Fibroblast of lung (primary cell): ENCODE results near the gene RNF7. TPM values are rescaled to one million over a fixed set of nuclear protein-coding genes. Genes with fewer than 3 reads are reported as not detected.
"Not testable (repeated sequence)": the region's sequence is repeated elsewhere in the genome, so short reads cannot be mapped to it uniquely, and the experiment has no call there.

ENCODE experiments used
- DNase-seq, 2 donors: peaks; one replicate each; pipeline versions ENCODE4 v3.0.0 to v3.0.0-alpha.2; 2010; ENCODE audit warnings: low read depth in 2 of 2
- H2AFZ ChIP-seq: 2 replicates; pipeline ENCODE4 v1.5.1; 2012; ENCODE audit warnings: low read length, control low read depth, inconsistent platforms
- H3K27ac ChIP-seq: 2 replicates; pipeline ENCODE4 v1.5.1; 2011; ENCODE audit warnings: low read length, control low read depth; ENCODE audit not compliant: insufficient read depth
- H3K27me3 ChIP-seq: 2 replicates; pipeline ENCODE4 v1.5.1; 2011; ENCODE audit warnings: mild to moderate bottlenecking, low read length; ENCODE audit not compliant: control insufficient read depth, insufficient read depth
- H3K36me3 ChIP-seq: 2 replicates; pipeline ENCODE4 v1.5.1; 2011; ENCODE audit warnings: low read length; ENCODE audit not compliant: control insufficient read depth, insufficient read depth
- H3K4me1 ChIP-seq: 2 replicates; pipeline ENCODE4 v1.5.1; 2011; ENCODE audit warnings: low read length; ENCODE audit not compliant: control insufficient read depth, insufficient read depth; ENCODE audit errors: extremely low read depth
- H3K4me2 ChIP-seq: 2 replicates; pipeline ENCODE4 v1.5.1; 2011; ENCODE audit warnings: low read length, control low read depth; ENCODE audit not compliant: insufficient read depth; ENCODE audit errors: extremely low read depth
- H3K4me3 ChIP-seq, 4 experiments: fragments of 200-600 bp in 1 of 4; sonication (generic) in 1 of 4; replicated peaks in 1 of 4; 2 replicates each; pipeline ENCODE4 v1.5.1; 2011 to 2016; ENCODE audit warnings: low read length in 4 of 4, low read depth in 3 of 4, mild to moderate bottlenecking in 3 of 4, control low read depth in 2 of 4, inconsistent platforms in 1 of 4, mixed read lengths in 1 of 4; ENCODE audit not compliant: insufficient read depth in 1 of 4; ENCODE audit errors: control extremely low read depth in 1 of 4
- H3K79me2 ChIP-seq: 2 replicates; pipeline ENCODE4 v1.5.1; 2012; ENCODE audit warnings: mild to moderate bottlenecking, low read length, inconsistent platforms; ENCODE audit not compliant: control insufficient read depth, insufficient read depth
- H3K9ac ChIP-seq: 2 replicates; pipeline ENCODE4 v1.5.1; 2011; ENCODE audit warnings: mild to moderate bottlenecking, low read length, control low read depth; ENCODE audit not compliant: insufficient read depth
- H3K9me3 ChIP-seq: 2 replicates; pipeline ENCODE4 v1.5.1; 2012; ENCODE audit warnings: low read depth, low read length; ENCODE audit not compliant: control insufficient read depth, insufficient read depth
- H4K20me1 ChIP-seq: 2 replicates; pipeline ENCODE4 v1.5.1; 2011; ENCODE audit warnings: low read length; ENCODE audit not compliant: control insufficient read depth, insufficient read depth; ENCODE audit errors: extremely low read depth
- EZH2 ChIP-seq: IDR thresholded peaks from 2 replicates; pipeline ENCODE4 v1.5.1; 2012; ENCODE audit warnings: low read length, control low read depth, mild to moderate bottlenecking; ENCODE audit errors: missing control alignments
- polyA plus RNA-seq, 2 donors: library from polyadenylated mRNA; depleted of rRNA in 1 of 2; stranded (reverse) in 1 of 2; unstranded in 1 of 2; fragments of >200 nt; gene quantifications; 2 replicates each; pipeline ENCODE4 v1.2.1, GENCODE V29; 2011 to 2012; ENCODE audit warnings: missing spikeins in 1 of 2
- total RNA-seq: library from RNA; depleted of rRNA; stranded (reverse); fragments of >200 nt; gene quantifications from 2 replicates; pipeline ENCODE4 v1.2.1, GENCODE V29; 2014
- TF ChIP-seq, protein P1 (sequence below), 2 donors: IDR thresholded peaks in 1 of 2; conservative IDR thresholded peaks in 1 of 2; 1 replicate in 1 of 2; 2 replicates in 1 of 2; pipeline ENCODE4 v1.5.1; 2011 to 2012; ENCODE audit warnings: low read length in 2 of 2, control low read depth in 1 of 2, inconsistent platforms in 1 of 2, low read depth in 1 of 2, mild to moderate bottlenecking in 1 of 2

Gene RNF7
- total and polyA plus RNA-seq, 2 donors (not counting 1 experiment from before 2014, with no cell fraction given): 38.6 to 123 TPM

DNA sequence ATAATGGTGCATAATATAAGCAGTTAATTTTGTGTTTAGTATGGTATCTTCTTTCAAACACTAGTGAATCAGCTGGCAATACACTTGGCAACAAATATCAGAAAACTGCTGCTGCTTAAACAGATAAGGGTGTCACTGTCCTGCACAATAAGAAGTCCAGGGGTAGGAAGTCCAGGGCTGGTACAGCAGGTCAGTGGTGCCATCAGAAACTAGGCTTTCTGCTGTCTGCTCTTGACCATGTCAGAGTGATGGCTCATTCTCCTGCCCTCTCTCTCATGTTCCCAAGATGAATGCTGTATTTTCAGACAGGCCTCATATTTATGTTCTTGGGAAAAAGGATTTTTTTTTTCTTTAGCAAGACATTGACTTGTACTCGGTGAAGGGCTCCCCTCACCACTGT lies 15.9 kb downstream of the RNF7 start:
- Histone ChIP-seq H4K20me1 (no peaks in the 10 kb centered on the region), H3K9me3 (no peaks in the 10 kb centered on the region), H3K79me2 (no peaks in the 10 kb centered on the region), H3K27me3 (no peaks in the 10 kb centered on the region), H3K27ac (no peak overlapping the region), H3K4me1 (no peaks in the 10 kb centered on the region), H3K9ac (no peak overlapping the region), H2AFZ (no peak overlapping the region), H3K36me3 (no peaks in the 10 kb centered on the region), H3K4me3 (no peak overlapping the region), H3K4me2 (no peak overlapping the region)
- no peak for DNase-seq
- TF ChIP-seq, protein P1, sequence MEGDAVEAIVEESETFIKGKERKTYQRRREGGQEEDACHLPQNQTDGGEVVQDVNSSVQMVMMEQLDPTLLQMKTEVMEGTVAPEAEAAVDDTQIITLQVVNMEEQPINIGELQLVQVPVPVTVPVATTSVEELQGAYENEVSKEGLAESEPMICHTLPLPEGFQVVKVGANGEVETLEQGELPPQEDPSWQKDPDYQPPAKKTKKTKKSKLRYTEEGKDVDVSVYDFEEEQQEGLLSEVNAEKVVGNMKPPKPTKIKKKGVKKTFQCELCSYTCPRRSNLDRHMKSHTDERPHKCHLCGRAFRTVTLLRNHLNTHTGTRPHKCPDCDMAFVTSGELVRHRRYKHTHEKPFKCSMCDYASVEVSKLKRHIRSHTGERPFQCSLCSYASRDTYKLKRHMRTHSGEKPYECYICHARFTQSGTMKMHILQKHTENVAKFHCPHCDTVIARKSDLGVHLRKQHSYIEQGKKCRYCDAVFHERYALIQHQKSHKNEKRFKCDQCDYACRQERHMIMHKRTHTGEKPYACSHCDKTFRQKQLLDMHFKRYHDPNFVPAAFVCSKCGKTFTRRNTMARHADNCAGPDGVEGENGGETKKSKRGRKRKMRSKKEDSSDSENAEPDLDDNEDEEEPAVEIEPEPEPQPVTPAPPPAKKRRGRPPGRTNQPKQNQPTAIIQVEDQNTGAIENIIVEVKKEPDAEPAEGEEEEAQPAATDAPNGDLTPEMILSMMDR (conservative IDR thresholded peaks at IDR 0.05 in 1 of 2, IDR thresholded peaks at IDR 0.05 in 1 of 2; ENCODE audit: low read depth in 1 of 2, low read length in 2 of 2): no peak
- no peak for TF ChIP-seq EZH2

DNA sequence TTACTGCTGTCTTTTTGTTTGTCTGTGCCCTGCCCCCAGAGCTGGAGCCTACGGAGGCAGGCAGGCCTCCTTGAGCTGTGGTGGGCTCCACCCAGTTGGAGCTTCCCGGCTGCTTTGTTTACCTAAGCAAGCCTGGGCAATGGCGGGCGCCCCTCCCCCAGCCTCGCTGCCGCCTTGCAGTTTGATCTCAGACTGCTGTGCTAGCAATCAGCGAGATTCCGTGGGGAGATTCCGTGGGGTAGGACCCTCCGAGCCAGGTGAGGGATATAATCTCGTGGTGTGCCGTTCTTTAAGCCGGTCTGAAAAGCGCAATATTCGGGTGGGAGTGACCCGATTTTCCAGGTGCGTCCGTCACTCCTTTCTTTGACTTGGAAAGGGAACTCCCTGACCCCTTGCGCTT lies 24.5 kb downstream of the RNF7 start:
- H3K9me3 ChIP-seq, H3K36me3 ChIP-seq, H3K79me2 ChIP-seq, H4K20me1 ChIP-seq, H3K9ac ChIP-seq, H3K27ac ChIP-seq, H3K4me3 ChIP-seq, H3K27me3 ChIP-seq, H2AFZ ChIP-seq, DNase-seq, H3K4me2 ChIP-seq, H3K4me1 ChIP-seq: not testable (repeated sequence)

DNA sequence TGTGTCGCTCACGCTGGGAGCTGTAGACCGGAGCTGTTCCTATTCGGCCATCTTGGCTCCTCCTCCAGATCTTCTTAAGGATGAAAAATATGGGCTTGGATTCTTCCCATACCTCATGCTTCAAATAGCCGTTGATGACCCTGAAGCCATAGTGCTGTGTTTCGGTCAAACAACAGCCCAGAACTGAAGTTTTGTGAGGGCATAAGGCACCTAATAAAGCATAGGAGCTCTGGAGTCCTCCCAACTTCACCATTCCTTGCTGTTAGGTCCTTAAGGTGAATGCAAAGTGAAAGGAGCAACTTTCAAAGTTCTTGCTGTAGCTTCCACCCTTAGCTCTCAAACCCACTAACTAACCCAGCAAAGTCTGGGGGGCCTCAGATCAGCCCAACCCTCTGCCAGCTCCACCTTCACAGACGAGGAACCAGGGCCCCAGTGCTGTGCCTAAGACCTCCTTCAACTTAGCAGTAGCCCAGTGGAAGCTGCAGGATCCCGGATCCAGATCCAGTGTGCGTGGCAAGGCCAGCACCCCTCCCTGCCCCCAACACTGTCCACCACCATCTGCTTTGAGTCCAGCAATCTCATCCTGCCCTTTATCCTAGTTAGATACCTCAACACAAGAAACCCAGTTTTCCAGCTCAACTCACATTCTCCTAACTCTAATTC lies 25.1 kb downstream of the RNF7 start, which contains the start of gene GRK7:
GRK7 (plus strand) TSS at position 321 of the 663 bp plus-strand sequence. CDS start 14,877 bp downstream, outside the sequence.
- H2AFZ ChIP-seq: no peak within 1 kb of the TSS
- H3K9me3 ChIP-seq: no peaks in the 10 kb centered on the region
- no peaks in the 10 kb centered on the region for H3K4me1 ChIP-seq
- no peaks in the 10 kb centered on the region for H3K36me3 ChIP-seq
- H3K27me3 ChIP-seq: no peaks in the 10 kb centered on the region
- H3K27ac ChIP-seq: no peak within 1 kb of the TSS
- no peak within 1 kb of the TSS for H3K4me3 ChIP-seq
- no peak for DNase-seq
- H3K9ac ChIP-seq: no peak within 1 kb of the TSS
- H3K4me2 ChIP-seq: no peak within 1 kb of the TSS
- no peaks in the 10 kb centered on the region for H4K20me1 ChIP-seq
- TF ChIP-seq, protein P1 (conservative IDR thresholded peaks at IDR 0.05 in 1 of 2, IDR thresholded peaks at IDR 0.05 in 1 of 2; ENCODE audit: low read depth in 1 of 2, low read length in 2 of 2): no peak
- TF ChIP-seq EZH2: no peak
- H3K79me2 ChIP-seq: no peaks in the 10 kb centered on the region
